ENCODE data around the gene RBMS3. TPM values are rescaled to one million over a fixed set of nuclear protein-coding genes. Genes with fewer than 3 reads are reported as not detected.
"Not testable (repeated sequence)": the region's sequence is repeated elsewhere in the genome, so short reads cannot be mapped to it uniquely, and the experiment has no call there.

RBMS3 gene
- polyA plus RNA-seq, 1 donor, result 28.5 TPM

GRCh38 chr3:29312395-29312794 is 31.5 kb downstream of the RBMS3 start:
- DNase-seq (ENCODE audit: low read depth), result no peak

GRCh38 chr3:29312960-29313452 is 32.1 kb downstream of the RBMS3 start:
- no peak for DNase-seq (ENCODE audit: low read depth)

- DNase-seq (ENCODE audit: low read depth), result no peak
Observed at GRCh38 chr3:29313981-29314726, 33.3 kb downstream of the RBMS3 start.

GRCh38 chr3:29314727-29315088 is 33.8 kb downstream of the RBMS3 start:
- DNase-seq (ENCODE audit: low read depth), result no peak

- no peak for DNase-seq (ENCODE audit: low read depth)
Observed at GRCh38 chr3:29317659-29318173, 36.8 kb downstream of the RBMS3 start.

GRCh38 chr3:29318251-29318650 is 37.4 kb downstream of the RBMS3 start:
- no peak for DNase-seq (ENCODE audit: low read depth)

- no peak for DNase-seq (ENCODE audit: low read depth)
Observed at GRCh38 chr3:29319262-29319661, 38.4 kb downstream of the RBMS3 start.

GRCh38 chr3:29319798-29320197 is 38.9 kb downstream of the RBMS3 start:
- no peak for DNase-seq (ENCODE audit: low read depth)

- DNase-seq (ENCODE audit: low read depth), result no peak
Observed at GRCh38 chr3:29322586-29322985, 41.7 kb downstream of the RBMS3 start.

- no peak for DNase-seq (ENCODE audit: low read depth)
Observed at GRCh38 chr3:29324180-29324651, 43.3 kb downstream of the RBMS3 start.

GRCh38 chr3:29326540-29326939 is 45.7 kb downstream of the RBMS3 start:
- DNase-seq (ENCODE audit: low read depth), result not testable (repeated sequence)

- DNase-seq (ENCODE audit: low read depth), result no peak
Observed at GRCh38 chr3:29329986-29330890, 49.4 kb downstream of the RBMS3 start.

- DNase-seq (ENCODE audit: low read depth), result no peak
Observed at GRCh38 chr3:29331035-29331434, 50.2 kb downstream of the RBMS3 start.

- DNase-seq (ENCODE audit: low read depth), result no peak
Observed at GRCh38 chr3:29331456-29332194, 50.8 kb downstream of the RBMS3 start.

GRCh38 chr3:29332195-29332637 is 51.3 kb downstream of the RBMS3 start:
- no peak for DNase-seq (ENCODE audit: low read depth)

GRCh38 chr3:29333576-29333975 is 52.7 kb downstream of the RBMS3 start:
- DNase-seq (ENCODE audit: low read depth), result no peak

- no peak for DNase-seq (ENCODE audit: low read depth)
Observed at GRCh38 chr3:29334706-29335105, 53.8 kb downstream of the RBMS3 start.

GRCh38 chr3:29335438-29335837 is 54.6 kb downstream of the RBMS3 start:
- DNase-seq (ENCODE audit: low read depth), result peak; percentile 96

GRCh38 chr3:29335943-29336342 is 55.1 kb downstream of the RBMS3 start:
- DNase-seq (ENCODE audit: low read depth), result no peak

GRCh38 chr3:29337565-29337964 is 56.7 kb downstream of the RBMS3 start:
- DNase-seq (ENCODE audit: low read depth), result no peak

GRCh38 chr3:29338377-29338776 is 57.5 kb downstream of the RBMS3 start:
- DNase-seq (ENCODE audit: low read depth), result no peak
